Breast epithelium (tissue), 4 donors: ENCODE measurements around the gene ISOC1. TPM values are rescaled to one million over a fixed set of nuclear protein-coding genes. Genes with fewer than 3 reads are reported as not detected.

Source experiments
- DNase-seq, 2 donors: peaks; one replicate each; pipeline ENCODE4 v3.0.0-alpha.2; 2019; ENCODE audit warnings: low spot score in 2 of 2
- H3K27ac ChIP-seq, 2 donors: fragments of 200-600 bp; sonication (generic) in 1 of 2; one replicate each; pipeline ENCODE4 v1.5.1; 2016 to 2019; ENCODE audit warnings: mild to moderate bottlenecking in 1 of 2
- H3K27me3 ChIP-seq, 2 donors: fragments of 200-600 bp; sonication (generic) in 1 of 2; one replicate each; pipeline versions ENCODE4 v1.5.1 to v1.6.0; 2017 to 2019; ENCODE audit warnings: control low read depth in 1 of 2, mild to moderate bottlenecking in 1 of 2
- H3K36me3 ChIP-seq: fragments of 200-600 bp; one replicate; pipeline ENCODE4 v1.5.1; 2019
- H3K4me1 ChIP-seq, 2 donors: fragments of 200-600 bp; sonication (generic); one replicate each; pipeline ENCODE4 v1.5.1; 2016 to 2019; ENCODE audit warnings: control low read depth in 1 of 2
- H3K4me3 ChIP-seq, 3 donors: fragments of 200-600 bp; sonication (generic); 1 replicate in 2 of 3; 2 replicates in 1 of 3; pipeline ENCODE4 v1.5.1; 2016 to 2019; ENCODE audit warnings: mild to moderate bottlenecking in 3 of 3, moderate library complexity in 2 of 3
- H3K9me3 ChIP-seq, 2 donors: fragments of 200-600 bp; sonication (generic) in 1 of 2; one replicate each; pipeline ENCODE4 v1.5.1; 2016 to 2019; ENCODE audit warnings: control low read depth in 1 of 2
- POLR2A ChIP-seq: fragments of 450-650 bp; IDR thresholded peaks from one replicate; pipeline ENCODE4 v1.6.1; 2016; ENCODE audit warnings: antibody characterized with exemption, mild to moderate bottlenecking, moderate library complexity
- POLR2AphosphoS5 ChIP-seq, 3 donors: sonication (generic); formaldehyde crosslinking; IDR thresholded peaks; one replicate each; pipeline ENCODE4 v1.6.1; 2017; ENCODE audit warnings: antibody characterized with exemption in 3 of 3
- intact Hi-C: fragments of 100-400 bp; cut with DNase I; formaldehyde crosslinking; loops from one replicate; pipeline ENCODE4 v1.15.1; 2023; ENCODE audit warnings: low total_unique reads
- total RNA-seq, 3 donors: library from RNA; depleted of rRNA; stranded (reverse); fragments of >200 nt; gene quantifications; one replicate each; pipeline ENCODE4 v1.1.0, GENCODE V29; 2016
- TF ChIP-seq, protein P1 (sequence below), 3 donors: fragments of 450-650 bp; IDR thresholded peaks; one replicate each; pipeline ENCODE4 v1.5.1; 2016 to 2017; ENCODE audit warnings: antibody characterized with exemption in 3 of 3, mild to moderate bottlenecking in 3 of 3, moderate library complexity in 3 of 3

Gene ISOC1
- total RNA-seq, 3 donors from 2014 or later, result 20.6 to 41.6 (median 23.9) TPM

DNA sequence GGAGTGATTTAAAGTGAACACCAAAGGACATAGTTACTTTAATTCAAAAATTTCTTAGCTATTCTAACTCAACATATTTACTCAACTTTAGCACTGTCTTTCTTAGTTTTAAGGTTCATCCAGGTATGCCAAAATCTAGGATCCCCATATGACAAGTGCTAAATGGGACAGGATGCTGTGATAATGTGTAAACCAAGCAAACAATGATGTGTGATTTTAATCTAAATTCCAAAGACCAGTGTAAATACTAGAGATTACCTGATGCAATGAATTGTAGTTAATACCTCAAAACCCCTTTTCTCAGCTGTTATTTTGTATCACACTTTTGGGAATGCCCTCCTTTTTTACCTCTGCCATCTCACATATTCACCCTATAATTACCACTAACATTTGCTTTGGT, 26.8 kb upstream of the ISOC1 start:
- H3K9me3 ChIP-seq, result no peaks in the 10 kb centered on the region
- intact Hi-C loops, result no loop called here
- no peaks in the 10 kb centered on the region for H3K4me1 ChIP-seq
- H3K27me3 ChIP-seq, result no peaks in the 10 kb centered on the region
- H3K4me3 ChIP-seq, result no peak overlapping the region
- no peak for DNase-seq
- TF ChIP-seq, protein P1, sequence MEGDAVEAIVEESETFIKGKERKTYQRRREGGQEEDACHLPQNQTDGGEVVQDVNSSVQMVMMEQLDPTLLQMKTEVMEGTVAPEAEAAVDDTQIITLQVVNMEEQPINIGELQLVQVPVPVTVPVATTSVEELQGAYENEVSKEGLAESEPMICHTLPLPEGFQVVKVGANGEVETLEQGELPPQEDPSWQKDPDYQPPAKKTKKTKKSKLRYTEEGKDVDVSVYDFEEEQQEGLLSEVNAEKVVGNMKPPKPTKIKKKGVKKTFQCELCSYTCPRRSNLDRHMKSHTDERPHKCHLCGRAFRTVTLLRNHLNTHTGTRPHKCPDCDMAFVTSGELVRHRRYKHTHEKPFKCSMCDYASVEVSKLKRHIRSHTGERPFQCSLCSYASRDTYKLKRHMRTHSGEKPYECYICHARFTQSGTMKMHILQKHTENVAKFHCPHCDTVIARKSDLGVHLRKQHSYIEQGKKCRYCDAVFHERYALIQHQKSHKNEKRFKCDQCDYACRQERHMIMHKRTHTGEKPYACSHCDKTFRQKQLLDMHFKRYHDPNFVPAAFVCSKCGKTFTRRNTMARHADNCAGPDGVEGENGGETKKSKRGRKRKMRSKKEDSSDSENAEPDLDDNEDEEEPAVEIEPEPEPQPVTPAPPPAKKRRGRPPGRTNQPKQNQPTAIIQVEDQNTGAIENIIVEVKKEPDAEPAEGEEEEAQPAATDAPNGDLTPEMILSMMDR (IDR thresholded peaks at IDR 0.05), result no peak
- TF ChIP-seq POLR2AphosphoS5 (IDR thresholded peaks at IDR 0.05) (no peak), POLR2A (no peak)
- no peak overlapping the region for H3K27ac ChIP-seq
- H3K36me3 ChIP-seq, result no peaks in the 10 kb centered on the region

DNA sequence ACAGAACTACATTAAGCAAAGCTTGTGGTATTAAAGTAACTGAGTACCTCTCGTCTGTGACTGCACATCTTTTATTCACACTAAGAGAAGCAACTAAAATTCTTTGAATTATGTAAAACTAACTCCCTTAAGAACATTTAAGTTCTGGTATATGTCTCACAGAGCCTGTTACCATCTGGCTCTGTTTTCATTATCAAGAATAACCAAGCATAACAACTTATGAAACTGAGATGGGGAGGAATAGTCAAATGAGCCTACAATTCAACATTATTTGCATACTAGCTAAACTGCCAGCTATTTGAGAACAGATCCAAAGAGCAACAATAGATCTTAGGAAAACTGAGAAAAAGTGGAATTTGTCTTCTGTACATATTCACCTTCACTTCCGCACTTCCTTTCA, 25.3 kb upstream of the ISOC1 start:
- Histone ChIP-seq H3K9me3 (no peaks in the 10 kb centered on the region), H3K4me3 (no peak overlapping the region), H3K36me3 (no peaks in the 10 kb centered on the region), H3K4me1 (no peaks in the 10 kb centered on the region), H3K27ac (no peak overlapping the region), H3K27me3 (no peaks in the 10 kb centered on the region)
- TF ChIP-seq POLR2AphosphoS5 (IDR thresholded peaks at IDR 0.05) (no peak), POLR2A (no peak)
- TF ChIP-seq, protein P1 (IDR thresholded peaks at IDR 0.05), result no peak
- intact Hi-C loops, result no loop called here
- no peak for DNase-seq

DNA sequence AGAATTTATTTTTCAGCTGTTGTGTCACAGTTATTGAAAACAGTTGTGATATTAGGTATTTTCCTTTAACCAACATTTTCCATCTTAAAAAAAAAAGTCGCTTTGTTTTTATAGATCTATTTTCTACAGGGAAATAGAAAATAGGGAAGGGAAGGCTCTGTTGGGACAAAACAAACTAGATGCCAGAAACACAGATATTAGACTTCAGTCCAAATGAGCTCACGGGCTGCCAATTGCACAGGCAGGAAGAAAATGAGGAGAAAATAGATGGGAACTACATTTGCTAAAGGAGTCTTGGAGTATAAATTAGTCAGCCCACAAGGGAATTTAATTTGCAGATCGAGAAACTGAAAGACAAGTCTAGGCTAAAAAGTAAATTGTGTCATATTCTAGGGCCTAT, 21.4 kb upstream of the ISOC1 start:
- no peak overlapping the region for H3K27ac ChIP-seq
- no peak for DNase-seq
- no peak for TF ChIP-seq POLR2AphosphoS5 (IDR thresholded peaks at IDR 0.05)
- TF ChIP-seq POLR2A, result no peak
- TF ChIP-seq, protein P1 (IDR thresholded peaks at IDR 0.05), result no peak
- H3K27me3 ChIP-seq, result no peaks in the 10 kb centered on the region
- H3K4me3 ChIP-seq, result no peak overlapping the region
- no peaks in the 10 kb centered on the region for H3K9me3 ChIP-seq
- H3K36me3 ChIP-seq, result no peaks in the 10 kb centered on the region
- intact Hi-C loops, result no loop called here
- no peaks in the 10 kb centered on the region for H3K4me1 ChIP-seq

DNA sequence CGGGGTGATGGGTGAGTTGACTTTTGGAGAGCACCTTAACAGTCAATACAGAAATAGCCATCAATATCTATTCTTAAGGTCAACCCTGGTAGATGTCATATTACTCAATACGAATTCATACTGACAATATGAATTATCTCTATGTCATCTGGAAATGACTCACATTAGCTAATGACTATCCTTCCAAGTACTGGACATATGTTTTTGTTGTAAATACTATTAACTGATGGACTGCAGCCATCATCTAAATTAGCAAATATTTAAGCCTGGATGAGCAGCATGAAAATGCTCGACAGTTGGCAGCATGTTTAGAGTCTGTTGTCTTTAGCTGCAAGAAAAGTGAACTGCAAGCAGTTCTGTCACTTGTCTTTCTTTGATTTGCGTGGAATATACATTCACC, 19.6 kb upstream of the ISOC1 start:
- Histone ChIP-seq H3K9me3 (no peaks in the 10 kb centered on the region), H3K4me3 (no peak overlapping the region), H3K36me3 (no peaks in the 10 kb centered on the region), H3K4me1 (no peaks in the 10 kb centered on the region), H3K27me3 (no peaks in the 10 kb centered on the region), H3K27ac (no peak overlapping the region)
- no peak for DNase-seq
- intact Hi-C loops, result no loop called here
- no peak for TF ChIP-seq POLR2AphosphoS5 (IDR thresholded peaks at IDR 0.05)
- TF ChIP-seq POLR2A, result no peak
- TF ChIP-seq, protein P1 (IDR thresholded peaks at IDR 0.05), result no peak

DNA sequence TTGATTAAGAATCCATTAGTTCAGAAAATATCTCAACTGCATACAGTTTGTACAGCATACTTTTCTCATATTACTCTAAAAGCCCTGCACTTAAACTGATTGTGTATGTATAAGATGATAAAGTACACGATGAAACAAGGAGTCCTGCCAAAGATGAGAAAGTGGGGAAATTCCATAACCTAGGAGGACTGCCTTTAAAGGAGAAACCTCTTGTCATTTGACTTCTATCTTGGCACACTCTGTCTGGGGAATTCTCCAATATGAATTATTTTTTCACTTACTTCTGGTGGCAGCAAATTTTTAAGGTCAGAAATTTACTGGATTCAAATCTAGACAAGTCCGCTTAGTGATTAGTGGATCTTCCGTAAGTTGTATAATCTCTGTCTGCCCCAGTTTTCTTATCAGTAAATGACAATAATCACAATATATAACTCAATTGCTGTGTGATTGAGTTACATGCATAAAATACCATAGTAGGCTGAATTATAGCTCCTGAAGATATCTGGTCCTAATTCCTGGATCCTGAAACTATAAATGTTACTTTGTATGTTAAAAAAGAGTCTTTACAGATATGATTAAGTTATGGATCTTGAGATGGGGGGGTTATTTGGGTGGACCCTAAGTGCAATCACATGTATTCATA, 17.0 kb upstream of the ISOC1 start:
- TF ChIP-seq POLR2AphosphoS5 (IDR thresholded peaks at IDR 0.05) (no peak), POLR2A (no peak)
- TF ChIP-seq, protein P1 (IDR thresholded peaks at IDR 0.05), result no peak
- no peak for DNase-seq
- Histone ChIP-seq H3K27ac (no peak overlapping the region), H3K4me3 (no peak overlapping the region), H3K27me3 (no peaks in the 10 kb centered on the region), H3K4me1 (no peaks in the 10 kb centered on the region), H3K9me3 (no peaks in the 10 kb centered on the region), H3K36me3 (no peaks in the 10 kb centered on the region)
- intact Hi-C loops, result no loop called here
